HL-60/S4 treated with retinoic acid at 250 ng/mL for 4 days and 3 days (cell line): ENCODE measurements around the gene SEMA3C.

Experiments
- in situ Hi-C: fragments of 300-500 bp; cut with MboI; formaldehyde crosslinking; loops from 2 replicates; pipeline ENCODE4 v1.7.0; 2022; ENCODE audit warnings: low sequenced_read_pairs

Gene SEMA3C

DNA sequence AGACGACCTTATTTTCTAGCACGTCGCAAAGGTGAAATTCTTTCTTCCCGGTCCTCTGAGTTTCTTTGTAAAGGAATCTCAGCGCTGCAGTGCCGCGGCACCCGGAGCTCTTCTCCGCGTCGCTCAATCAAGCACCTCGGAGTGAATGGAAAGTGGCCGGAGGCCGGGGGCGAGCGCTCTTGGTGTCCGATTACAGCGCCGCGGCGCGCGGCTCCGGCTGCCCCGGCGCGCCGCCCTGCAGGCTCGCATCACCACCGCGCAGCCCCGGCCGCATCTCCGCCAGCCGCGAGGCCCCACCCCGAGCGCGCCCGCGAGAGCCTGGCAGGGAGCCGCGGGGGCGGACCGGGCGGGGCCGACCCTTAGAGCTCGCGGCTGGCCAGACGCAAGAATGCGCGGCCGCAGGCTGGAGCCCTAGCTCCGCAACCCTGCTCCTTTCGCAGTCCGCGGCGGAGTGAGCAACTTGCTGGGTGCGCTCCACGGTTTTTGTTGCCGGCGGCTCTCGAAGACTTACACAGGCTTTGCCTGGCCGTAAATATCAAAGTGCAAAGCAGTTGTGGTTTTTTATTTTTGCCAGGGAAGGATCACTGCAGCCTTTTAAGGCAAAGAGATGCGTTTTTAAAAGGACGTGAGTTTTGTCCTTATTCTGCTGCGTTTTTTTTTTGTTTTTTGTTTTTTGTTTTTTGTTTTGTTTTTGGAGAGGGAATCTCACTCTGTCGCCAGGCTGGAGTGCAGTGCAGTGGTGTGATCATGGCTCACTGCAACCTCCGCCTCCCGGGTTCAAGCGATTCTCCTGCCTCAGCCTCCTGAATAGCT is at the start of gene SEMA3C:
Gene SEMA3C (minus strand): TSS at position 143 of the 813 bp plus-strand sequence. CDS start 2,270 bp downstream, outside the sequence.
- in situ Hi-C loops = no loop called here

DNA sequence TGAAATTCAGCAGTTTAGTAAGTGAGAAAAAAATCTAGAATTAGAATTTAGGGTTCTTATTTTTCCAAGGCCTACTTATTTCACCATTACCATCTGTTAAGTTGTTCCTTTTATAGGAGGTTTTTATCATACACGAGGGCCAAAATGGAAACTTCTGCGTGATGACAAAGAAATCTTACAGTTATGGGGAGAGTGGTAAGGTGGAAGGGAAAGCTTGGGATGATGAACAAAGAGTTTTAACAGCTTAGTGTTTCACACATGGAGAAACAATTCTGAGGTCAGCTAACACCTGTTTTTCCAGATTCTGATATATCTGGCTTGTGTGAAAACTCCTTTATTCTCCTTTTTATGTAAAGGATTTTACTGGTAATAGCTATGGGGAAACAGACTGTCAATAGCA is 49.8 kb upstream of the SEMA3C start:
- in situ Hi-C loops = no loop called here

DNA sequence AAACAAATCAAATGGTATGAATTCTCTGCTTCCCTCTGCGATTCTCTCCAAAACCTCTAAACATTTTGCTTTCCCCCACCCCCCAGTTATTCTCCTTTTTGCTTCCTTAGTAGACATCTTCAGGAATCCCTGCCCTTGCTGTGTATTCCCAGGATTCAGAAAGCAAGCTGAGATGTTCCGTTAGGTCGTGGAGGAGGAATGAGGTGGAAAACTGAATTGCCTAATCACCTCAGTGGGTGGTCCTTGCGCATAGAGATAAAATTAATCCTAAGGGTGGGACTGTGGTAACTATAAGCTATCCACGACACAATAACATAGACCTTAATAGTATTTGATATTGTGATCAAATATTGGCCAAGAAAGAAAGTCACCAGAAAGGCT is 49.1 kb upstream of the SEMA3C start:
- in situ Hi-C loops = no loop called here

DNA sequence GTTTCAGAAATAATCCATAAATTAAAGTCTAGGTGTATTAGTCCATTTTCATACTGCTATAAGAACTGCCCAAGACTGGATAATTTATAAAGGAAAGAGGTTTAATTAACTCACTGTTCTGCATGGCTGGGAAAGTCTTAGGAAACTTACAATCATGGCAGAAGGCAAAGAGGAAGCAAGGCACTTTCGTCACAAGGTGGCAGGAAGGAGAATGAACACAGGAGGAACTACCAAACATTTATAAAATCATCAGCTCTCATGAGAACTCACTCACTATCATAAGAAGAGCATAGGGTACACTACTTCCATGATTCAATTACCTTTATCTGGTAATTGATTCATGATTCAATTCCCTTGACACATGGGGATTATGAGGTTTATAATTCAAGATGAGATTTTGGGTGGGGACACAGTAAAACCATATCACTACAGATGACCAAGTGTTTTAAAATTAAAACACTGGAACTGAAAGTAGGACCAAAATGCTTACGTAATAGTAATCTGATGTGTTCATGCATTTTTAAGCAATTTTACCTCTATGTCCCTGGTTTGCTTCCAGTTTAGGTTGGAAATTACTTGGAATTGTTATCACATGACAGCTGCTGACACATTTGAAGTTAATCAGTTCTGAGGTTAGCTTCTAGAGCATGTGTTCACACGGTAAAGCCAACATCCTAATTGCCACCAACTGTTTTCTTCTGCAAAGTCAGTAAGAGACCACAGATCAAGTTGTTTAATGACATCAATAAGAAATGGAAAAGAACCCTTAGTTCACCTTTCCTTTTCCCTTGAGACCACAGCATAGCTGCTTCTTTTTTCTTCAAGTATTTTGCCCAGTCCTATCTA is 48.4 kb upstream of the SEMA3C start:
- in situ Hi-C loops = no loop called here

DNA sequence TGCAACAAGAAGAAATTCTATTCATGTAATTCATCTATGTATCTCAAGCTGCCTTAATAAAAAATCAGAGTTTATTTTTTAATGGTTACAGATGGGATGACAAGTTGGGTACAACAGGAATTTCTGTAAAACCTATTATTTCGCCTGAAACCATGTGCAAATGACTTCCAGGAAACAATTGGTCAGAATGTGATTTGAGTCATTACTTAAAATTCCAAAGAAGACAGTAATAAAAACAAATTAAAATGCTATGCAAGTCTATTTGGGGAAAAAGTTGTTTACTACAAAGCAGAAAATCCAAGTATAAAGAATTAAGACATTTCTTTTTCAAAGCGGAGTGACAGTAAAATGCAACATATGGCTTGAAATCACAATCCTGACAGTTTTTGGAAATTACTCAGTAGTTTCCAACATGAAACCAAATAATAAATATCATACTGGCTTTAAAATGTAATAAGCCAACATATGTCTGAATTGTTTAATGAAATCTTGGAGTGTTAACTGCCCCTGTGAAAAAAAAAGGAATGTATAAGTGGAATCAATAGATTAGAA is 41.5 kb upstream of the SEMA3C start:
- in situ Hi-C loops = no loop called here

DNA sequence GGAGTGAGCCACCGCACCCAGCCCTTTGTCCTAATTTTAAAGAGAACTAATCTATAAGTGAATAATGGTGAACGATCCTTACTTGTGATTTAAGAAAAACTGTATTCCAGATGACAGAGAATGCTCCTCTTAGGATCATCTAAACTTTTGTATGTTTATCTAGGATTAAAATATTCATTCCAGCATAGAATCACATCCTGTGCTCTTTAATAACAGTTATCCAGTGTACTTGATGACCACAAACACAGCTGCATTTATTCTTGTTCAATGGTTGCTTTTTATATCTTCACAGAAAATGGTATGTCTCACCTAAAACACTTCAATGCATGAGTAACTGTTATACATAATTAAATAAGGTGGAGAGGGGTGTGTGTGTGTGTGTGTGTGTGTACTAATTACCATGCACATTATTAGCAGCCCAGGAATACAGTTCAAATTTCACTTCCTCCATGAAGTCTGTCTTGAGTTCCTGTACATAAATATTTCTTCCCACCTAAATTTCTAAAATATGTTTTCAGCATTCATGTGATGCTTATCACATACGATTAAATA is 38.5 kb upstream of the SEMA3C start:
- in situ Hi-C loops = no loop called here

DNA sequence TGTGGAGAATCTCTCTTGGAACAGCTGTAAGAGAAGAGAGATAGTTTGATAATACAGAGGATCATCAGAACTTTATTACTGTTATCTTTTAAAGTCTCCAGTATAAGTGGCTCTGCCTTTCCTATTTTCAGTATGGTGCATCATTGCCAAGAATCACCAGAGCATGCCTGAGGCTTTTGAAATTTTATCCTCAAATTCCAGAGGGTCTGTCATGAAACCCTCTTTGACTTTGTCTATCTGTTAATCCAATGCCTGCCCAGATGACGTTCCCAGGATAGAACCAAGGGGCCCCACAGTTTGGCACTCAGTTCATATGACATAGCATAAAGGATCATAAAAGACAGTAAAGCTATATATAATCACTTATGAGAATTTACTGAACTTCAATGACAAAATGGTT is 35.3 kb upstream of the SEMA3C start:
- in situ Hi-C loops = no loop called here

DNA sequence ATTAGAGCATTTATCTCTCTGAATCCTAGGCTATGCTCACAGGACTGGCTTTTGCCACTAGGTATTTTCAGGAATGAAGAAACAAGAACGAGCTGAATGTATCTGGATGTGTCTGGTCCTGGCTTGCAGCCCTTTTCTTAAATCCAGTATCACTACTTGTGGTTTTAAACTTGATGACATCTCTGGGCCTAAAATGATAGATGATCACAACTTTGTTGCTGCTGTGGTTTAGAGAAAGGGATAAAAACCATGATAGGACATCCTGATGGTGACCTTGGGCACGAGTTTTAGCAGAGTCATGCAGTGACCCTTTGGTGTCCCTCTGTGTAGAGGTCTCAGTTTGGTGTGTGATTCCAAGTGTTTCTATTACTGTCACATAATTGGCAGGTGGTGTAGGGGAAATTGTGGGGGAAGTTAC is 31.7 kb upstream of the SEMA3C start:
- in situ Hi-C loops = no loop called here

DNA sequence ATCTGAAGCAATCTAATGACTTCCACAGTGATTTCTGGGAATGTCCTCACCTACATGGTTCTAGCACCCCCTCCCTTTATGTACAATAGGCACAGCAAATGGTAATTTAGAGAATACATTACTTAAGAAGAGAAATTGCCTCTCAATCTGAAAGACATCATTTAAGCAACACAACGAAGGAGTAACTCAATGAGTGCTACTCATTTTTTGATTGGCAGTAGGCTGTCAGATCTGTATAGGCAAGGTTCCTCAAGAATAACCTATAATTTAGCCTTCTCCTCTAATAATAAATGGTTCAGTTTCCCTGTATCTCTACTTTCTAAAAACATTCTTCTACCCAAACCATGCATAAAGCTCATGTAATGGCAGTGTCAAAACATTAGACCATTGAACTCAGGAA is 30.6 kb upstream of the SEMA3C start:
- in situ Hi-C loops = no loop called here

DNA sequence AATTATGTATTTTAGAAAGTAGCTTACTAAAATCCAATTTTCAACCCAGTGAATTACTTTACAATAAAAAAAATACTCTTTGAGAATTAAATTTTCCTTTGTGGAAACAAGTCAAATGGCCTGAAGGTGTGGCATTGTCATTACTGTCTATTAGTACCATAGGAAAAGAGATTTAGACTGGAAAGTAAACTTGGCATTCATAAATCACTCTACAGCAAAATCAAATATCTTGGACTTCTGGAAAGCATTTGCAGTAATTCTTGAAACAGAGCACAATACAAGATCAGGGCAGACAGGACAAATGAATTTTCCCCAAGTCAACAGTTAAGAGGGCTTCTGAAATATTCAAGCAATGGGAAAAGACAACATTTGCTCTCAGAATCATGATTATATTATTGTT is 28.0 kb upstream of the SEMA3C start:
- in situ Hi-C loops = no loop called here

DNA sequence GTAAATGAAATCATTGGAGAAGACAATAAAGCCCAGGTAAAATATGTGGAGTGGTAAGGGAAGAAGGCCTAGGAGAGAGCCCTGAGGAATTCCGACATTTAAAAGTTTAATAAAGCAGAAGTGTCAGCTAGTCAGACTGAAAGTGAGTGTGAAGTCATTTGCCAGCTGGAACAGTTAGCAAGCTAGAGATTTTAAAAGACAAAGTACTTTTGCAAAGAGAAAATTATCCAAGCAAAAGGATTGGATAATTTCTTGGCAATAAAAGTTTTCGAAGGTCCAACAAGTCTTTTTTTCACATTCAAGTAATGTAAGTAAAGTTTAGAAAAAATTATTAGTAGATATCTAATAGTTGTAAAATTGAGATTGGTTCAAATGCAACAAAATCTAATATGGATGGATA is 27.1 kb upstream of the SEMA3C start:
- in situ Hi-C loops = no loop called here

DNA sequence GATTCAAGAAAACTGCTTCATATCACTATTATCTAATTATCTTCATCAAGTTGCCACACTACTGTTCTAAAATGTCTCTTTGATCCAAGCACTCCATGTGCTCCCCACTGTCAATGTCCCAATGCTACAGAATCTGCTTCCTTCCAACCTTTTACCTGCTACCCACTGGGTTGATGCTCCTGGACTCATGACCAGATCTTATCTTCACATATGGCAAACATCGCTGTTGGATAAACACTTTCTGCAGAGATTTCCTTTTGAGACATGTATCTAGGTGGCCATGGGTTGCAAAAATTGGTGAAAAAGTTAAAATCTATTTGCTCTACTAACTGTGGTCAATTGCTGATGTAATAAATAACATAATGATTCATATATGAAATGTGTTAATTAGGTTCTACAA is 24.5 kb upstream of the SEMA3C start:
- in situ Hi-C loops = no loop called here

DNA sequence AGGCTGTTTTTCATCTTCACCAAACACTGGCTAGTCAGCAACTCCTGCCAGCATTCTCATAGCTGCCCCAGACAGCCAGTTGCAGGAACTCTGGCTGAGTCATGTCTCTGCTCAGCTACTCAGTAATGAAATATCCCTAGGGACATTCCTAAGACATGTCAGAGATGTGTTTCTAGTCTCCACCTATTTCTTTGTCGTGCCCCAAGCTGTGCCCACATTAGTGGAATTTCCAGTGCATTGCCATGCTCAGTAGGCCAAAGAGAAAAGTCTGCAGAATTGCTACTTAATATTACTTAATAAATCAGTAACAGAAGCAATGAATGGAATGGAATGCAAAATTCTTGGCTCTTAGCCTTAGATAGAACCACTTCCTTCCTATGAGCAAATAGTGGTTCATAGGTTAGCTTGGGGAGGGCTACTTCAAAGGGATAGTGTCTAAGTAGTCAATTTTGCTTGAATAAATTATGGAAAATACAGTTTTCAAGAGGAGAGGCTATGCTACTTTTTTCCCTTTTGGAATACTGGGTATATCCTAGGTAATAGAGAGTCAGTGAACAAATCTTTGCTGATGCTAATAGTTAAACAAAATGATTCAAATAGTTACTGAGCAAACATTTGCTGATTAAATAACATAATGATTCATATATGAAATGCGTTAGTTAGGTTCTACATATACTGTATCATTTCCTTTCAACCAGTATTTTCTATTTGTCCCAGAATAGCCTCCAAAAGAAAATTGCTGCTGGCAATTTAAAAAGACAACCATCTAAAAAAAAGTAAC is 23.6 kb upstream of the SEMA3C start:
- in situ Hi-C loops = no loop called here

DNA sequence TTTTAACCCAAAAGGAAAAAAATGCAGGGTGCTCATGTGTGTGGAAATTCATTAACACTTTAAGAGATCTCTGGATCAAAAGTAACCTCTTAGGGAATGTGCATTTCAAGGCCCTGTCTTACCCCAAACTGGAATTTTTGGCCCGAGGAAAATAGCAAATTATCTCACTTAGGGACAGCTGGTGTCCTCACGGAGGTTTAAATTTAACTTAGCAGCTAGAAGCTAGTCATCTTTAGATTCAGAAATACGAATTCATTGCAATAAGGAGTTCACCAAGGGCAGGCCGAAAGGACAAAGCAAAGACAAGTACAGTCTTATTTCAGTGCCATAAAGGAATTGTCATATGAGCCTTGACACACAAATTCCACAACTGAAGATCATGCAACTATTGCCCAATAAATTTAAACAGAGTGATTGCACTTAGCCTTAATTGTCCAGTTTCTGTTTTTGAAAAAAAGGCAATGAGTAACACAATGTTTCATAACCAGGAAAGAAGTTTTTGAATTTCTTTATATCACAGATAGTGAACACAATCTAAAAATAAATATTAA is 22.4 kb upstream of the SEMA3C start:
- in situ Hi-C loops = no loop called here

DNA sequence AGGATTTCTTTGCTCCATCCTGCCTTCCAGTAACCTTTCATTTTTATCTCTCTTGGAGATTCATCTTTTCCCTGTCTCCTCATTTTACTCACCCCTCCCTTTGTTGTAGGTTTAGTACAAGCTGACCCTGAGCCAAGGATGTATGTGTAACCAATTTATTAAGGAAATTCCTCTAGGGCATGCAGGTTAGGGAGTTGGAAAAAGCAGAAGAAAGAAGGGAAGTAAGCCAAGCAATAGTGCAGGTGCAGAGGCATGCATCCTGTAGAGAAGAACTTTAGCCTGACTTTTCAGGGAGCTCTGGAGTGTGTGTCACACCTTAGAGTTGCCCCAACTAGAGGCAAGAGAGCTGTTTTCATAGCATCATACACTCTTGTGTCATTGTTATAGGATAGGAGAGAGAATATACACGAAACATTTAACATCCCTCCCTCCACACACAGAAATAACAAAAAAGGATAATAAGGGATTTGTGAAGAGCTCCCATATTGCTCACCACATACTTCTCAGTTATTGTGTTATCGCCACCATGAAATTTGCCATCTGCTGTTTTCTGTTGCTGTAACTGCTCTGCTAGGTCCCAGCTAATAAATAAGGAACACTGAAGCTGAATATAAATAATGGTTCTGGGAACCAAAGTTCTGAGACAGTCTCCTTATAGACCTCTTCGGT is 21.8 kb upstream of the SEMA3C start:
- in situ Hi-C loops = no loop called here

DNA sequence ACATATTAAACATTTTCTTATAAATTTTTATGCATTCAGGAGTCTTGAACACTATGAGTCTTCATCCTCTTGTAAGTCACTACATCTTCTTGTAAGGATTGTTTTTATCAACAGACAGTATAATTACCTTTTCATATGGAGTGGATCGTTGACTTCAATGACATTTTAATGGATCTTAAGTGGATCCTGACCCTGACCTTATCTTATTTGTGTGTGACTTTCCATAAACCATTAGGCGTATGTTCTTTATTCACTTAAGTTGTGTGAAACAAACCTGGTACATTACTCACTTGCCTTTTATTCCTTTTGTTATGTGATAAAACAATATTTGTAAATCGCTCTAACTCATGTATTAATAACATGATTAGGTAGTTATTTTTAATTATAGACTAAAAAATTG is 18.5 kb upstream of the SEMA3C start:
- in situ Hi-C loops = no loop called here

DNA sequence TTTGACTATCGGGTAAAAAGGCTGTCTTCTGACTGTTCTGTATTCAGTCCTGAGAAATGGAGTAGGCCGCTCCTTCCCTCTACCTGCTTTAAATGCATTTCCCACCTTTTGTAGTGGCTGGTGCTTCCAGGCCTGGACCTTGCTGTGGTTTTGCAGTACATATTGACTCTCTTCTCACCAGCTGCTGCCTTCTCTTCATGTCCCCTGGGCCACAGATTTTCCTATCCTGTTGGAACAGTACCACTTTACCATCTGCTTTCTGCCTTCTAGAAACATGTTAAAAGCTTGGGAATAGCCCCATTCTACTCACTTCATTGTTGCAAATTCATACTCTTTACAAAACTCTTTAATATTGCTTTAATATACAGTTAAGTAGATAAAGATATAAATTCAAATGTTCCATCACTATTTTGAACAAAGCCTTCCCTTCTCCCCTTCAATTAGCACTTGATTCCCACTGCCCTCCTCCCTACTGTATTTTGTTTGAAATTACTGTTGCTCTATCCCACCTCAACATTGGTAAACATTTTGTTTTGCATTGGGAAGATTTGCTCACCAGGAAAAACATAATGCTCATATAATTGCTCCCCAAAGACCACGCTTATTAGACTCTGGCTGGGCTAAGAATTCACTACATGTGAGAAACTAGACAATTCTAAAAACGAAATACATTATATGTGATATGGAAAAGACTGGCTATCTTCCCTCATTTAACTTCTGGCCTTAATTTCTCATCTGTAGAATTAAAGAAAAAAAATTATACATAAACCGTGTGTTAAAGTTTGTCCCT is 17.3 kb upstream of the SEMA3C start:
- in situ Hi-C loops = no loop called here

DNA sequence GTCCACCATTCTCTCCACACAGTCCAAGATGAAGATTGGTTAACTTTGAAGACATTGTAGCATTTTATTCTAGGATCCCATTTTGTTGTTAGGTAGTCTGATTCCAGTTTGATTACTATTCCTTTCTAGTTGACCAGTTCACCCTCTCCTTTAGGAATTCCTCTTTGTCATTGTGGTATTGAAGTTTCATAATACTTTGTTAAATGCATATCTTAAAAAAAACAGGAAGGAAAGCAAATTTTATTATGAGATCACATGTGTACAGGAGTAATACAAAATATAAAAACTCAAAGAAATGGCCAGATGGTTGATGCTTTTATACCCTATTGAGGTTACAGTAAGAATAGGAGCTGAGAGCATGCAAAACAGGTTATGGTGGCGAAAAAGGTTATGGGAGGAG is 15.5 kb upstream of the SEMA3C start:
- in situ Hi-C loops = no loop called here

DNA sequence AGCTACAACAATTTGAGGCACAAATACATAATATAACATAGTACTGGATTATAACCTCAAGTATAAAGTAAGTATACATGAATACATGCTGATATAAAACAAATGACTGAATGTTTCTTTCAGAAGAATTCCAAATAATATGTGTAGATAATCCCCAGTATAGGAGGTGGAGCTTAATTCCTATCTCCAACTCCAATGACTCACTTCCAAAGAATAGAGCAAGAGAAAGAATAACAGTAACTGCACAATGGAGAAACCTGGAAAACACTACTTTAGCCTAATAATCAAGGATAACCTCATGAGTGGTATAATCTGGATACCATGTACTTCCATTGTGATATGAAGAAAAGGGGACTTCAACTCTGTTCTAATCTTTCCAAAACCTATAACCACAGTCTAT is 13.7 kb upstream of the SEMA3C start:
- in situ Hi-C loops = no loop called here
